ENCODE results near the gene SETD1A.

SETD1A gene

GRCh38 chr16:31025339-31025738, 67.8 kb downstream of the SETD1A start:
- DNase-seq, result no peak

- DNase-seq, result no peak
These were observed 71.7 kb downstream of the SETD1A start for GRCh38 chr16:31029272-31029671.

GRCh38 chr16:31031276-31031675, 73.7 kb downstream of the SETD1A start:
- no peak for DNase-seq

- DNase-seq, result peak; percentile 92
These were observed 75.5 kb downstream of the SETD1A start, which contains the start of gene STX4 for GRCh38 chr16:31032736-31033708. Gene STX4 (plus strand): TSS chr16:31033558. CDS start chr16:31033806, 248 bp downstream.

GRCh38 chr16:31033709-31034492, 76.3 kb downstream of the SETD1A start:
- peak; percentile 63 for DNase-seq

Data from NCI-H2029 (cell line).